Stomach (tissue), 9 donors: ENCODE results near the gene GRB10. TPM values are rescaled to one million over a fixed set of nuclear protein-coding genes. Genes with fewer than 3 reads are reported as not detected.

Experiments
- DNase-seq, 2 donors: peaks; one replicate each; pipeline versions ENCODE4 v3.0.0 to v3.0.0-alpha.2; 2013 to 2019
- H3K27ac ChIP-seq, 5 donors: fragments of 200-600 bp in 4 of 5; sonication (generic) in 4 of 5; one replicate each; pipeline ENCODE4 v1.5.1; 2013 to 2019; ENCODE audit warnings: mild to moderate bottlenecking in 1 of 5, moderate library complexity in 1 of 5
- H3K27me3 ChIP-seq, 3 donors: fragments of 200-600 bp; sonication (generic); one replicate each; pipeline ENCODE4 v1.5.1; 2017 to 2019; ENCODE audit warnings: mixed run types in 1 of 3
- H3K36me3 ChIP-seq, 4 donors: fragments of 200-600 bp; sonication (generic); 1 replicate in 3 of 4; 2 replicates in 1 of 4; pipeline ENCODE4 v1.5.1; 2016 to 2019
- H3K4me1 ChIP-seq, 4 donors: fragments of 200-600 bp; sonication (generic); one replicate each; pipeline ENCODE4 v1.5.1; 2016 to 2019
- H3K4me3 ChIP-seq, 4 donors: fragments of 200-600 bp; sonication (generic) in 3 of 4; one replicate each; pipeline ENCODE4 v1.5.1; 2016 to 2019; ENCODE audit warnings: mild to moderate bottlenecking in 1 of 4
- H3K9me3 ChIP-seq, 4 donors: fragments of 200-600 bp; sonication (generic); one replicate each; pipeline ENCODE4 v1.5.1; 2016 to 2019
- CTCF ChIP-seq, 7 experiments: fragments of 450-650 bp in 4 of 7; fragments of 200-600 bp in 3 of 7; sonication (generic) in 3 of 7; IDR thresholded peaks; one replicate each; pipeline ENCODE4 v1.5.1; 2016 to 2019; ENCODE audit warnings: antibody characterized with exemption in 7 of 7, control low read depth in 2 of 7, mild to moderate bottlenecking in 1 of 7
- EP300 ChIP-seq: sonication (generic); formaldehyde crosslinking; IDR thresholded peaks from one replicate; pipeline ENCODE4 v1.6.1; 2017; ENCODE audit warnings: antibody characterized with exemption
- POLR2A ChIP-seq, 4 donors: fragments of 450-650 bp; IDR thresholded peaks; one replicate each; pipeline ENCODE4 v1.6.1; 2016; ENCODE audit warnings: antibody characterized with exemption in 4 of 4, control low read depth in 2 of 4, mild to moderate bottlenecking in 1 of 4, moderate library complexity in 1 of 4
- POLR2AphosphoS5 ChIP-seq, 3 donors: sonication (generic); formaldehyde crosslinking; IDR thresholded peaks; one replicate each; pipeline ENCODE4 v1.6.1; 2016; ENCODE audit warnings: antibody characterized with exemption in 3 of 3
- WGBS, 5 donors: extraction: QIAGEN DNeasy Blood & Tissue Kit in 3 of 5; methylation state at CpG; one replicate each; pipeline versions ENCODE4 v1.1.5 to v1.1.7; 2013 to 2018; 5-methylcytosine and 5-hydroxymethylcytosine counted together
- intact Hi-C: fragments of 100-400 bp; cut with DNase I; formaldehyde crosslinking; loops from one replicate; pipeline ENCODE4 v1.15.1; 2023; ENCODE audit warnings: low total_unique reads
- polyA plus RNA-seq, 3 donors: library from polyadenylated mRNA; stranded (reverse); fragments of 200-250 nt; gene quantifications; one replicate each; pipeline ENCODE4 v1.2.3, GENCODE V29; 2013
- total RNA-seq, 5 donors: library from RNA; depleted of rRNA; stranded (reverse); fragments of >200 nt; gene quantifications; one replicate each; pipeline versions ENCODE4 v1.1.0 to v1.2.3, GENCODE V29; 2014 to 2016
- donor health status: healthy with polysubstance abuse.
- donor health status: Bipolar disorder and iron deficiency.
- donor health status: healthy.

The GRB10 gene
- total and polyA plus RNA-seq, 8 donors: 10.2 to 84.9 (median 49.6) TPM

DNA sequence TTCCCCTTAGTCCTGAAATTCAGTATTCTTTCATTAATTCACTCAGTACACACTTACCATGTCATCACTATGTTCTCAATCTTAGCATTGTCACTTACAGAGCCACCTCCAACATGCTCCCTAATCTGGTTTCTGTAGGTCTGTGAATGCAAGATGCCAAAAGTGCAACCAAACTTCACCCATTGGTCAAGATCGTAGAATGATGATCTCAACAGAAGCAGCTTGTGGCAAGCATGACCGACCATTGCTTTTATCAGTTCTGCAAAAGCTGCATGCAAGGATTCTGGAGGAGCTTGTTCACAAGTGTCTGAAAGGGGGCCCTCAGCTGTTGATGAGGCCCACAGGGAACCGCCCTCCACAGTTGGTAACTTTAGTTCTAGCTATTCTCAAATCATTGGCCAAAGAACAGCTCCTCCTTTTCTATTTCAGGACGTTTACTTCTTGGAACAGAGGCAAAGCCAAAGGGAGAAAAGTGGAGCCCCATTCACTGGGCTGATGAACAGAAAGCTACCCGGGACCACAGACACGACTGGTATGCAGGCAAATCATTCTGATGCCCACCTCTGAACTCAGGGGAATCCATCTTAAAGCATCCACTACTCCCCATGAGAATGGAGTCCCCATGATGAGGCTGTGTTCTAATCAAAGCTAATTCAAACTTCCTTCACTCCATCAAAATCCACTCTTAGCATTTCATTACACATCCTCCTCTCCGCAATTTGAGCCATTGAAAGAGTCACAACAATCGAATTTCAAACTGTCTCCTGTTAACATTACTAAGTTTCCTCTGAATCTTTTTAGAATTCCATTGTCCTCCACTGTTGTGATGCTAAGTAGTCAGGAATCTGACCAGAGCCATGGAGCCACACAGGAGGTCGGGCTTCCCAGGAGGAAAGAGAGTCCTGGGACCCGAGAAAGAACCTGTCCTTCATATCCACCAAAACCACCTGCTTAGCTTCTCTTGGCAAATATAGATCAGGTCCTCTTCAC lies 13.9 kb downstream of the GRB10 start:
- DNase-seq: no peak
- Histone ChIP-seq H3K36me3 (no peaks in the 10 kb centered on the region), H3K9me3 (no peaks in the 10 kb centered on the region), H3K27ac (no peak overlapping the region), H3K4me3 (no peak overlapping the region), H3K4me1 (peaks cover 8 to 43% (median 26%) of the 10 kb centered on the region in 4 donors), H3K27me3 (no peaks in the 10 kb centered on the region)
- no peak for TF ChIP-seq CTCF (IDR thresholded peaks at IDR 0.05)
- intact Hi-C loops: no loop called here
- WGBS, 5 donors: 75 to 85% (median 82%) methylated on average over 10 of the region's 10 CpGs

- H3K4me3 ChIP-seq: no peak overlapping the region
- H3K27me3 ChIP-seq: no peaks in the 10 kb centered on the region
- H3K27ac ChIP-seq: no peak overlapping the region
- peaks cover 8 to 42% (median 24%) of the 10 kb centered on the region in 4 donors for H3K4me1 ChIP-seq
- TF ChIP-seq POLR2AphosphoS5 (IDR thresholded peaks at IDR 0.05) (no peak), EP300 (no peak), CTCF (IDR thresholded peaks at IDR 0.05) (no peak), POLR2A (IDR thresholded peaks at IDR 0.05) (no peak)
- H3K36me3 ChIP-seq: no peaks in the 10 kb centered on the region
- intact Hi-C loops: no loop called here
- no peaks in the 10 kb centered on the region for H3K9me3 ChIP-seq
- 43 to 70% (median 49%) methylated on average over 2 of the region's 2 CpGs for WGBS, 5 donors
- no peak for DNase-seq
Measured at GRCh38 chr7:50766849-50767207, 15.9 kb downstream of the GRB10 start.

DNA sequence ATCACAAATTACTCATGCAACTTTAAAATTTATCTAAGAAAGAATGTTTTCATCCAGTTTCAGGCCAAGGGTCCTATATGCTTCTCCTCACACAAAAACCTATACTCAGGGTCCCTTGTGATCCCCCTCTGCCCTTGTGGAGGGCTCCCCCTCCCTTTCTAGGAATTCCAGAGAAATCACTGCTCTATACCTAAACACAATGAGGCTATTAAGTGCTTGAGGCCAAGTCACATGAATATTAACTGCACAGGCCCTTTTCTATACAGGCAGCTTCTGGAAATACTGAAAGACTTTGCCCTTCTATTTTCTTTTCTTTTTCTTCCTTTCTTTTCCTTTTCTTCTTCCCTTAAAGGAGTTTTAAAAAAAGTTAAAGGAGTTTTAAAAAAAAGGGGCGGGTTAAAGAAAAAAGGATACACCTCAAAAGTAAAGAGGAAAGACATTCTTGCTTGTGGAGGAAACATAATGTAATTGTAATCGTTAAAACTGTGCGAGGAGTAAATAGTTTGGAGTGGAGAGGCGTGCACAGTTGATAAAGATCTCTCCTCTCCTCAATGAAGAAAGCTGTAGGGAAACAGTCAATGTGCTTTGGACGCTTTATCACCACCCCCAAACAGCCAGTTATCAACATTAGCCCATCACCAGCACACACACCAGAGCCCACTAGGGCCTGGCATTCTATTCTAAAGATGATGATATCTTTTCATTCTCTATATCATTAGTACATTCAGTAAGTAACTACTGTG lies 16.4 kb downstream of the GRB10 start:
- no peaks in the 10 kb centered on the region for H3K36me3 ChIP-seq
- no peaks in the 10 kb centered on the region for H3K9me3 ChIP-seq
- no peak for TF ChIP-seq POLR2A (IDR thresholded peaks at IDR 0.05)
- TF ChIP-seq EP300: no peak
- no peak for TF ChIP-seq POLR2AphosphoS5 (IDR thresholded peaks at IDR 0.05)
- no peak for TF ChIP-seq CTCF (IDR thresholded peaks at IDR 0.05)
- H3K27ac ChIP-seq: no peak overlapping the region
- peaks cover 6 to 36% (median 19%) of the 10 kb centered on the region in 4 donors for H3K4me1 ChIP-seq
- H3K4me3 ChIP-seq: no peak overlapping the region
- no peak for DNase-seq
- WGBS, 5 donors: 40 to 64% (median 56%) methylated on average over 5 of the region's 5 CpGs
- H3K27me3 ChIP-seq: no peaks in the 10 kb centered on the region
- intact Hi-C loops: no loop called here

GRCh38 chr7:50762337-50762736 lies 20.4 kb downstream of the GRB10 start:
- Histone ChIP-seq H3K4me3 (no peak overlapping the region), H3K4me1 (peaks cover 0 to 31% (median 13%) of the 10 kb centered on the region in 4 donors), H3K36me3 (no peaks in the 10 kb centered on the region), H3K27me3 (no peaks in the 10 kb centered on the region), H3K27ac (no peak overlapping the region), H3K9me3 (no peaks in the 10 kb centered on the region)
- intact Hi-C loops: no loop called here
- TF ChIP-seq POLR2A (IDR thresholded peaks at IDR 0.05) (no peak), POLR2AphosphoS5 (IDR thresholded peaks at IDR 0.05) (no peak), EP300 (no peak), CTCF (IDR thresholded peaks at IDR 0.05) (no peak)
- 84 to 93% (median 88%) methylated on average over 2 of the region's 2 CpGs for WGBS, 5 donors
- no peak for DNase-seq
